DMS53 treated with DMSO at 0.1 percent for 48 hours (cell line): ENCODE measurements around the gene DLGAP4.

Source experiments
- DNase-seq: peaks from one replicate; lab custom pipeline; 2025; ENCODE audit not compliant: unreplicated experiment; lab: John Stamatoyannopoulos, UW

The DLGAP4 gene

DNA sequence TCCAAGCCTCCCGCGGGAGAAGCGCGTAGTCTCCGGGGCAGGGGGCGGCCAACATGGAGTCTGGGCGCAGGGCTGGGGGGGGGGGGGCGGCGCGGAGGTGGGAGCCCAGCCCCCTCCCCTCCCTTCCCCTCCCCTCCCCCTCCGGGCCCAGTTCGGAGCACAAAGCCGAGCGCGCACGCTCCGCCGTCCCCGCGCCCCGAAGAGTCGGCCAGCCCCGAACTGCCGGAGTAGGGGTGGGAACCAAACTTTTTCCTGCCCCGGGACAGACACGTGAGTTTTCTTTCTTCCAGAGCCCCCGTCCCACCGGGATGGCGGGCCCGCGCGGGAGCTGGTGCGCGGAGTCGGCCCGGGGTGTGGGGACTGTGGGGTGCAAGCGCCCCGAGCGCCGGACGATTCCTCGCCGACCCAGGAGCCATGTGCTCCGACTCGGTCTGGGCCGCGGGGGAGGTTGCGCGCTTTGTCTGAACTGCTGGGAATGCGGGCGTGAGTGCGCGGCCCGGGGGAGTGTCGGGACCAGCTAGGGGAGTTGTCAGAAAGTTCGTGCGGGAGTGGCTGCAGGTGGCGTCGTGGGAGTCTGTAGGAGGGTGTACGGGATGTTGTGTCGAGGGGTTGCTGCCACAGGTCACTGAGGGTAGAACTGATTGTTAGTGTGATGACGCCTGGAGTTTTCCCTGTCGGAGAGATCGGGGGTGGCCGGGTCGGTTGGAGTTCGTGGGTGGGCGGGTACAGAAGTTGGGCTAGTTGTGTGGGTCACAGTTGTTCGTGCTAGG, 268.4 kb downstream of the DLGAP4 start:
- DNase-seq: peak; percentile 45

DNA sequence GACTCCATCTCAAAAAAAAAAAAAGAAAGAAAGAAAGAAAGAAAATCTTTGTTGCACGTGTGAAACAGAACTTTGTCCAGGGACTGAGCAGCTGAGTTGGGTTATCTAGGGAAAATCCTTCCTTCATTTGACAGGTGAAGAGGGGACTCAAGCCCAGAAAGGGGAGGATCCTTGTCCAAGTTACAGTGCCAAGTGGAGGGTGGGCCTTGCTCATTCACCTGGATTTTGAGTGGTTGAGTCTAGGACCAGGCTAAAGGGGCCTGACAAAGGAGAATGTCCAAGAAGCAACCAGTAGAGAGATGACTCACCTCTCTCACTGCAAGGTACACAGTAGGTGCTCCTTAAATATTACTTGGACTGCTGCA, 269.9 kb downstream of the DLGAP4 start:
- no peak for DNase-seq
